SK-N-SH treated with all-trans-retinoic acid at 6 μM for 48 hours (cell line): ENCODE data around the gene SPATA2L.

Experiments
- ATAC-seq: fragments of 200-7000 bp; cut with Tn5 transposase; 3 replicates; pipeline ENCODE4 v1.9.1; 2020; ENCODE audit warnings: mild to moderate bottlenecking, moderate library complexity
- ARNTL ChIP-seq: fragments of 450-650 bp; formaldehyde crosslinking; IDR thresholded peaks from 2 replicates; pipeline ENCODE4 v1.5.0; 2020; ENCODE audit warnings: low read depth, mild to moderate bottlenecking, moderate library complexity, borderline replicate concordance
- CREB5 ChIP-seq: fragments of 250-450 bp; sonication (Bioruptor Pico); IDR thresholded peaks from 2 replicates; pipeline ENCODE4 v1.5.1; 2020; ENCODE audit warnings: low read depth, mild to moderate bottlenecking, moderate library complexity
- CSDC2 ChIP-seq: fragments of 250-450 bp; sonication (Bioruptor Pico); IDR thresholded peaks from 2 replicates; pipeline ENCODE4 v1.5.0; 2020; ENCODE audit warnings: mild to moderate bottlenecking, moderate library complexity
- ESRRG ChIP-seq: fragments of 250-450 bp; sonication (Bioruptor Pico); IDR thresholded peaks from 2 replicates; pipeline ENCODE4 v1.6.1; 2021; ENCODE audit warnings: mild to moderate bottlenecking
- GLIS3 ChIP-seq: fragments of 250-450 bp; sonication (Bioruptor Pico); IDR thresholded peaks from 2 replicates; pipeline ENCODE4 v1.5.0; 2020; ENCODE audit warnings: mild to moderate bottlenecking, moderate library complexity
- OSR1 ChIP-seq: fragments of 250-450 bp; sonication (Bioruptor Pico); IDR thresholded peaks from 2 replicates; pipeline ENCODE4 v1.8.0; 2022; ENCODE audit warnings: moderate library complexity, mild to moderate bottlenecking, inconsistent platforms
- RARB ChIP-seq: fragments of 250-450 bp; sonication (Bioruptor Pico); IDR thresholded peaks from 2 replicates; pipeline ENCODE4 v1.8.0; 2021; ENCODE audit warnings: mild to moderate bottlenecking, moderate library complexity
- SNAI2 ChIP-seq: fragments of 250-450 bp; sonication (Bioruptor Pico); IDR thresholded peaks from 2 replicates; pipeline ENCODE4 v1.5.0; 2020; ENCODE audit warnings: mild to moderate bottlenecking, moderate library complexity
- TCF4 ChIP-seq: fragments of 250-450 bp; sonication (Bioruptor Pico); IDR thresholded peaks from 2 replicates; pipeline ENCODE4 v1.8.0; 2021; ENCODE audit warnings: mild to moderate bottlenecking, moderate library complexity, borderline replicate concordance
- TOX ChIP-seq: fragments of 250-450 bp; sonication (Bioruptor Pico); IDR thresholded peaks from 2 replicates; pipeline ENCODE4 v1.8.0; 2021; ENCODE audit warnings: mild to moderate bottlenecking, moderate library complexity, borderline replicate concordance
- TSHZ2 ChIP-seq: fragments of 250-450 bp; sonication (Bioruptor Pico); IDR thresholded peaks from 2 replicates; pipeline ENCODE4 v1.5.0; 2020; ENCODE audit warnings: mild to moderate bottlenecking, moderate library complexity
- ZC3H10 ChIP-seq: fragments of 250-450 bp; sonication (Bioruptor Pico); IDR thresholded peaks from 2 replicates; pipeline ENCODE4 v1.5.1; 2021; ENCODE audit warnings: mild to moderate bottlenecking, moderate library complexity
- ZFP3 ChIP-seq: fragments of 250-450 bp; sonication (Bioruptor Pico); IDR thresholded peaks from 2 replicates; pipeline ENCODE4 v1.5.0; 2020; ENCODE audit warnings: mild to moderate bottlenecking, moderate library complexity
- ZFP30 ChIP-seq: fragments of 450-650 bp; formaldehyde crosslinking; IDR thresholded peaks from 2 replicates; pipeline ENCODE4 v1.5.0; 2022; ENCODE audit warnings: mild to moderate bottlenecking, moderate library complexity
- ZNF565 ChIP-seq: fragments of 450-650 bp; formaldehyde crosslinking; conservative IDR thresholded peaks from 2 replicates; pipeline ENCODE4 v1.5.0; 2020; ENCODE audit warnings: low read depth, mild to moderate bottlenecking, moderate library complexity
- ZNF70 ChIP-seq: fragments of 450-650 bp; formaldehyde crosslinking; IDR thresholded peaks from 2 replicates; pipeline ENCODE4 v1.5.0; 2020; ENCODE audit warnings: mild to moderate bottlenecking, moderate library complexity
- ZNF8 ChIP-seq: fragments of 450-650 bp; formaldehyde crosslinking; IDR thresholded peaks from 2 replicates; pipeline ENCODE4 v1.5.0; 2020; ENCODE audit warnings: mild to moderate bottlenecking, moderate library complexity
- TF ChIP-seq, protein P1 (sequence below): fragments of 250-450 bp; sonication (Bioruptor Pico); IDR thresholded peaks from 2 replicates; pipeline ENCODE4 v1.5.1; 2021; ENCODE audit warnings: mild to moderate bottlenecking, moderate library complexity
- TF ChIP-seq, protein P2 (sequence below): fragments of 250-450 bp; sonication (Bioruptor Pico); IDR thresholded peaks from 2 replicates; pipeline ENCODE4 v1.8.0; 2021; ENCODE audit warnings: low read depth, mild to moderate bottlenecking, moderate library complexity, borderline replicate concordance

The SPATA2L gene

DNA sequence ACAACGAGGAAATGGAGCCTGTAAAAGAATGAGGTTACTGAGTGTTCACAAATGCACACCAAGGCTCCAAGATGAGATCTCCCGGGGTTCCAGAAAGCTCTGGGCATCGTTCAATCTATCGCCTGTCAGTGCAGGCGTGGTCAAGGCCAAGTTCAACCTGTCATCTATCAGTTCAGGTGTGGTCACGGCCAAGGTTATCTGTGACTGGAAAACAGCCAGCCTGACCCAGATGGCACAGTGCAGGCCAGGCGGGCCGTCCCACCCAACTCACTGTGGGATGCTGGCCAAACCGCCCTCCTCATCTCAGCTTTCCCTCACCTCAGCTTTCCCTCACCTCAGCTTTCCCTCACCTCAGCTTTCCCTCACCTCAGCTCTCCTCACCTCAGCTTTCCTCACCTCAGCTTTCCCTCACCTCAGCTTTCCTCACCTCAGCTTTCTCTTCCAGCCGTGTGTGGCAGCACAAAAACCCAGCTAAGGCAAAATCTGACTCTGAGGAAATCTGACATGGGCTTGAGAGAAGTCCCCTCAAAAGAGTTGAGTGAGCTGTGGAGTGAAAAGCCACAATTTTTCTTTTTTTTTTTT is 46.4 kb downstream of the SPATA2L start:
- ATAC-seq: no peak
- TF ChIP-seq ZFP3 (CRISPR knock-in tag) (no peak), TCF4 (CRISPR knock-in tag) (no peak), TOX (no peak), SNAI2 (no peak), GLIS3 (CRISPR knock-in tag) (no peak), TSHZ2 (CRISPR knock-in tag) (no peak)
- TF ChIP-seq, protein P1, sequence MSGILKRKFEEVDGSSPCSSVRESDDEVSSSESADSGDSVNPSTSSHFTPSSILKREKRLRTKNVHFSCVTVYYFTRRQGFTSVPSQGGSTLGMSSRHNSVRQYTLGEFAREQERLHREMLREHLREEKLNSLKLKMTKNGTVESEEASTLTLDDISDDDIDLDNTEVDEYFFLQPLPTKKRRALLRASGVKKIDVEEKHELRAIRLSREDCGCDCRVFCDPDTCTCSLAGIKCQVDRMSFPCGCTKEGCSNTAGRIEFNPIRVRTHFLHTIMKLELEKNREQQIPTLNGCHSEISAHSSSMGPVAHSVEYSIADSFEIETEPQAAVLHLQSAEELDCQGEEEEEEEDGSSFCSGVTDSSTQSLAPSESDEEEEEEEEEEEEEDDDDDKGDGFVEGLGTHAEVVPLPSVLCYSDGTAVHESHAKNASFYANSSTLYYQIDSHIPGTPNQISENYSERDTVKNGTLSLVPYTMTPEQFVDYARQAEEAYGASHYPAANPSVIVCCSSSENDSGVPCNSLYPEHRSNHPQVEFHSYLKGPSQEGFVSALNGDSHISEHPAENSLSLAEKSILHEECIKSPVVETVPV: no peak
- TF ChIP-seq, all 23 proteins: peak for 0

- TF ChIP-seq, protein P1: no peak
- TF ChIP-seq, protein P2, sequence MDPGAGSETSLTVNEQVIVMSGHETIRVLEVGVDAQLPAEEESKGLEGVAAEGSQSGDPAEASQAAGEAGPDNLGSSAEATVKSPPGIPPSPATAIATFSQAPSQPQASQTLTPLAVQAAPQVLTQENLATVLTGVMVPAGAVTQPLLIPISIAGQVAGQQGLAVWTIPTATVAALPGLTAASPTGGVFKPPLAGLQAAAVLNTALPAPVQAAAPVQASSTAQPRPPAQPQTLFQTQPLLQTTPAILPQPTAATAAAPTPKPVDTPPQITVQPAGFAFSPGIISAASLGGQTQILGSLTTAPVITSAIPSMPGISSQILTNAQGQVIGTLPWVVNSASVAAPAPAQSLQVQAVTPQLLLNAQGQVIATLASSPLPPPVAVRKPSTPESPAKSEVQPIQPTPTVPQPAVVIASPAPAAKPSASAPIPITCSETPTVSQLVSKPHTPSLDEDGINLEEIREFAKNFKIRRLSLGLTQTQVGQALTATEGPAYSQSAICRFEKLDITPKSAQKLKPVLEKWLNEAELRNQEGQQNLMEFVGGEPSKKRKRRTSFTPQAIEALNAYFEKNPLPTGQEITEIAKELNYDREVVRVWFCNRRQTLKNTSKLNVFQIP (CRISPR knock-in tag): no peak
- TF ChIP-seq ZNF8 (CRISPR knock-in tag) (no peak), ARNTL (no peak), ESRRG (CRISPR knock-in tag) (no peak), OSR1 (no peak), TSHZ2 (CRISPR knock-in tag) (no peak), CSDC2 (CRISPR knock-in tag) (no peak), ZNF70 (CRISPR knock-in tag) (no peak), ZC3H10 (CRISPR knock-in tag) (no peak), ZNF565 (no peak), SNAI2 (no peak), ZFP30 (CRISPR knock-in tag) (no peak)
- ATAC-seq: no peak
Observed at GRCh38 chr16:89653656-89654295, 47.7 kb downstream of the SPATA2L start.

GRCh38 chr16:89651584-89651983 is 49.9 kb downstream of the SPATA2L start:
- ATAC-seq: no peak
- no peak for TF ChIP-seq ARNTL
- TF ChIP-seq CREB5 (CRISPR knock-in tag): no peak
- no peak for TF ChIP-seq TSHZ2 (CRISPR knock-in tag)
- TF ChIP-seq ZNF8 (CRISPR knock-in tag): no peak
- TF ChIP-seq SNAI2: no peak
- TF ChIP-seq RARB: no peak
- no peak for TF ChIP-seq ZNF565
- no peak for TF ChIP-seq ESRRG (CRISPR knock-in tag)
- TF ChIP-seq TOX: no peak
- TF ChIP-seq OSR1: no peak
- TF ChIP-seq TCF4 (CRISPR knock-in tag): no peak
- no peak for TF ChIP-seq ZC3H10 (CRISPR knock-in tag)
- TF ChIP-seq CSDC2 (CRISPR knock-in tag): no peak
